HepG2 (cell line): ENCODE data around the gene SRD5A3. TPM values are rescaled to one million over a fixed set of nuclear protein-coding genes. Genes with fewer than 3 reads are reported as not detected.

Experiments
- ATAC-seq: fragments of 200-7000 bp; cut with Tn5 transposase; 3 replicates; pipeline ENCODE4 v1.9.1; 2020; ENCODE audit warnings: mild to moderate bottlenecking, moderate library complexity
- BruUV-seq: library from RNA; stranded (reverse); fragments of 400-500 nt; replicated peaks from 2 replicates; lab custom pipeline; 2021; lab: Mats Ljungman, UMichigan
- CTCF ChIA-PET: fragments of 300-600 bp; formaldehyde crosslinking; extraction: SDS; loops from one replicate; lab custom pipeline; 2021; ENCODE audit warnings: low total read pairs, inconsistent platforms, low intra/inter-chr PET ratio; lab: Yijun Ruan, JAX
- POLR2A ChIA-PET: fragments of 350-600 bp; sonication (Branson Sonifier 250); formaldehyde crosslinking; loops from one replicate; lab custom pipeline; 2020; ENCODE audit warnings: antibody characterized with exemption, inconsistent platforms; lab: Yijun Ruan, JAX
- DNase-seq: peaks from one replicate; pipeline ENCODE4 v3.0.0-alpha.2; 2015; ENCODE audit warnings: low spot score
- FAIRE-seq: peaks from 3 replicates; lab custom pipeline; 2011; peaks lifted over from hg19 to GRCh38; lab: Jason Lieb, UNC
- H2AFZ ChIP-seq: one replicate; pipeline ENCODE4 v1.6.1; 2011; ENCODE audit warnings: low read length, inconsistent platforms
- H3K27ac ChIP-seq: fragments of 300-600 bp; 3 replicates; pipeline ENCODE4 v1.8.0; 2011; ENCODE audit warnings: mixed run types, mild to moderate bottlenecking, mixed read lengths, low read length, inconsistent platforms; ENCODE audit not compliant: insufficient read depth; ENCODE audit errors: extremely low read length
- H3K27me3 ChIP-seq, 2 experiments: fragments of 200-600 bp in 1 of 2; 2 replicates in 1 of 2; 3 replicates in 1 of 2; pipeline versions ENCODE4 v1.6.0 to v1.8.0; 2011; ENCODE audit warnings: low read length in 2 of 2, mild to moderate bottlenecking in 2 of 2, moderate library complexity in 2 of 2, inconsistent platforms in 1 of 2; ENCODE audit not compliant: insufficient read depth in 2 of 2, control insufficient read depth in 1 of 2
- H3K36me3 ChIP-seq, 2 experiments: fragments of 200-600 bp in 1 of 2; replicated peaks in 1 of 2; 2 replicates in 1 of 2; 3 replicates in 1 of 2; pipeline versions ENCODE4 v1.5.1 to v1.8.0; 2011; ENCODE audit warnings: low read length in 2 of 2, inconsistent platforms in 1 of 2; ENCODE audit not compliant: insufficient read depth in 2 of 2, control insufficient read depth in 1 of 2
- H3K4me1 ChIP-seq: 2 replicates; pipeline ENCODE4 v1.5.1; 2012; ENCODE audit warnings: low read length, inconsistent platforms; ENCODE audit not compliant: insufficient read depth
- H3K4me2 ChIP-seq: 2 replicates; pipeline ENCODE4 v1.6.0; 2011; ENCODE audit warnings: low read depth, low read length, inconsistent platforms
- H3K4me3 ChIP-seq, 3 experiments: fragments of 200-600 bp in 1 of 3; sonication (generic), shearing (Covaris generic) in 1 of 3; replicated peaks in 1 of 3; 2 replicates each; pipeline ENCODE4 v1.5.1; 2011 to 2016; ENCODE audit warnings: low read length in 3 of 3, inconsistent platforms in 2 of 3, low read depth in 2 of 3, mild to moderate bottlenecking in 2 of 3, control low read depth in 1 of 3, mixed read lengths in 1 of 3; ENCODE audit not compliant: insufficient read depth in 1 of 3
- H3K79me2 ChIP-seq: one replicate; pipeline ENCODE4 v1.6.1; 2011; ENCODE audit warnings: low read length, inconsistent platforms; ENCODE audit not compliant: insufficient read depth
- H3K9ac ChIP-seq: 2 replicates; pipeline ENCODE4 v1.6.0; 2011; ENCODE audit warnings: mild to moderate bottlenecking, low read depth, low read length, inconsistent platforms; ENCODE audit not compliant: insufficient read depth
- H3K9me3 ChIP-seq: 2 replicates; pipeline ENCODE4 v1.5.1; 2012; ENCODE audit warnings: mild to moderate bottlenecking, low read length
- H4K20me1 ChIP-seq: 2 replicates; pipeline ENCODE4 v1.6.0; 2011; ENCODE audit warnings: inconsistent platforms, mild to moderate bottlenecking, low read length, moderate library complexity; ENCODE audit not compliant: insufficient read depth
- ARID5B ChIP-seq: IDR thresholded peaks from 2 replicates; pipeline ENCODE4 v1.4.0; 2020; ENCODE audit warnings: mild to moderate bottlenecking, missing genetic modification reagents
- FOXA1 ChIP-seq, 2 experiments: fragments of 450-650 bp in 1 of 2; sonication (generic) in 1 of 2; formaldehyde crosslinking in 1 of 2; IDR thresholded peaks; 2 replicates each; pipeline versions ENCODE4 v1.4.0 to v1.6.1; 2016 to 2020; ENCODE audit warnings: missing genetic modification reagents in 1 of 2
- GABPB1 ChIP-seq: IDR thresholded peaks from 2 replicates; pipeline ENCODE4 v1.6.1; 2016; ENCODE audit warnings: mild to moderate bottlenecking, missing genetic modification reagents, moderate library complexity, missing compliant biosample characterization
- HNF4G ChIP-seq, 2 experiments: sonication (generic) in 1 of 2; formaldehyde crosslinking in 1 of 2; IDR thresholded peaks; 2 replicates each; pipeline versions ENCODE4 v1.4.0 to v1.6.1; 2011 to 2020; ENCODE audit warnings: borderline replicate concordance in 2 of 2, low read depth in 2 of 2, mild to moderate bottlenecking in 2 of 2, low read length in 1 of 2, missing genetic modification reagents in 1 of 2, moderate library complexity in 1 of 2
- IRF2 ChIP-seq: IDR thresholded peaks from 2 replicates; pipeline ENCODE4 v1.6.1; 2018; ENCODE audit warnings: missing genetic modification reagents, missing compliant biosample characterization
- TEAD2 ChIP-seq: sonication (generic); formaldehyde crosslinking; IDR thresholded peaks from 2 replicates; pipeline ENCODE4 v1.9.0; 2021; ENCODE audit warnings: missing genetic modification reagents
- ZNF574 ChIP-seq: sonication (generic); formaldehyde crosslinking; IDR thresholded peaks from 2 replicates; pipeline ENCODE4 v1.4.0; 2020; ENCODE audit warnings: missing genetic modification reagents
- ZNF777 ChIP-seq: sonication (generic); formaldehyde crosslinking; IDR thresholded peaks from 2 replicates; pipeline ENCODE4 v1.4.0; 2020; ENCODE audit warnings: missing genetic modification reagents
- WGBS: methylation state at CpG from one replicate; pipeline ENCODE4 v1.1.6; 2017; ENCODE audit warnings: low lambda C conversion rate; 5-methylcytosine and 5-hydroxymethylcytosine counted together
- in situ Hi-C: cut with HindIII; loops from 2 replicates; pipeline ENCODE4 v1.10.0; 2017; ENCODE audit warnings: low pct_unique_long_range_greater_than_20kb; ENCODE audit not compliant: extremely low pct_ligation_motif_present
- intact Hi-C: fragments of 100-400 bp; cut with micrococcal nuclease; formaldehyde crosslinking; loops from one replicate; pipeline ENCODE4 v1.10.0; 2022; ENCODE audit not compliant: unreplicated experiment
- polyA plus RNA-seq, 8 experiments: library from polyadenylated mRNA; depleted of rRNA in 3 of 8; stranded (reverse) in 7 of 8; unstranded in 1 of 8; fragments of >200 nt; fragmentation: Illumina TruSeq in 4 of 8; extraction: Trizol in 4 of 8; gene quantifications; 2 replicates each; pipeline versions ENCODE4 v1.2.1 to v1.2.3, GENCODE V29; 2011 to 2016; ENCODE audit warnings: low read depth in 4 of 8, missing spikeins in 1 of 8, mixed read lengths in 1 of 8; ENCODE audit not compliant: insufficient read depth in 1 of 8
- total RNA-seq, 5 experiments: library from RNA; depleted of rRNA; stranded (reverse); fragments of >200 nt; fragmentation: Illumina TruSeq; extraction: Trizol; gene quantifications; 2 replicates each; pipeline ENCODE4 v1.2.3, GENCODE V29; 2016; ENCODE audit warnings: low read depth in 1 of 5

The SRD5A3 gene
- total and polyA plus RNA-seq, 2 of the 13 experiments (the other 11 are each of a cell fraction or from before 2014, with no cell fraction given), result 12.4 to 18.4 TPM

GRCh38 chr4:55297346-55297745, 48.7 kb upstream of the SRD5A3 start:
- Histone ChIP-seq H3K27me3 (0 out of 5 replicates have a peak, but pooled peaks cover 0 to 4% of the 10 kb centered on the region in 2 experiments), H3K27ac (no peak overlapping the region), H3K4me1 (no peaks in the 10 kb centered on the region), H3K79me2 (no peaks in the 10 kb centered on the region), H3K9ac (no peak overlapping the region)
- no TSS peak for BruUV-seq
- intact Hi-C loops, result no loop called here
- ChIA-PET POLR2A (no interaction called here), CTCF (no interaction called here)
- peak; percentile 20 for DNase-seq
- TF ChIP-seq ZNF777 (CRISPR knock-in tag), result no peak
- no peak for TF ChIP-seq ZNF574
- TF ChIP-seq FOXA1 (IDR thresholded peaks at IDR 0.05), result no peak
- TF ChIP-seq FOXA1 (CRISPR knock-in tag; IDR thresholded peaks at IDR 0.05), result peak; percentile 58
- 0 out of 2 replicates have a peak, but pooled peaks have one; percentile 19 for TF ChIP-seq GABPB1 (CRISPR knock-in tag)
- TF ChIP-seq, all 625 proteins: peak for 2
- WGBS, result 22% methylated on average over 6 of the region's 9 CpGs
- in situ Hi-C loops, result no loop called here
- FAIRE-seq (no peak), ATAC-seq (peak; percentile 79)
- Histone ChIP-seq H3K36me3 (no peaks in the 10 kb centered on the region), H2AFZ (no peak overlapping the region), H3K4me2 (peak overlapping the region; percentile 45), H3K9me3 (0 out of 2 replicates have a peak, but pooled peaks cover 8% of the 10 kb centered on the region), H3K4me3 (peak overlapping the region in 2 of 3 experiments; percentile 22 to 28; a peak in 3 of 6 replicates), H4K20me1 (no peaks in the 10 kb centered on the region)

- no peak overlapping the region for H3K4me2 ChIP-seq
- DNase-seq (no peak), FAIRE-seq (no peak), ATAC-seq (no peak)
- intact Hi-C loops, result no loop called here
- no peak overlapping the region for H3K4me3 ChIP-seq
- no peaks in the 10 kb centered on the region for H3K9me3 ChIP-seq
- CTCF ChIA-PET, result no interaction called here
- no peak overlapping the region for H3K27ac ChIP-seq
- no peaks in the 10 kb centered on the region for H3K36me3 ChIP-seq
- WGBS, result 0% methylated on average over 3 of the region's 3 CpGs
- H3K27me3 ChIP-seq, result no peaks in the 10 kb centered on the region
- BruUV-seq, result no TSS peak
- H3K4me1 ChIP-seq, result no peaks in the 10 kb centered on the region
- H3K9ac ChIP-seq, result no peak overlapping the region
- POLR2A ChIA-PET, result no interaction called here
- no peak overlapping the region for H2AFZ ChIP-seq
- in situ Hi-C loops, result loop anchor here (25.0 kb wide), 1 partner anchor 616 kb away; no protein-coding TSS in a partner anchor
- no peaks in the 10 kb centered on the region for H4K20me1 ChIP-seq
- H3K79me2 ChIP-seq, result no peaks in the 10 kb centered on the region
- TF ChIP-seq HNF4G (IDR thresholded peaks at IDR 0.05; ENCODE audit: borderline replicate concordance, low read depth, low read length) (no peak), HNF4G (CRISPR knock-in tag; IDR thresholded peaks at IDR 0.05; ENCODE audit: borderline replicate concordance, low read depth) (no peak), TEAD2 (CRISPR knock-in tag) (no peak), IRF2 (CRISPR knock-in tag) (no peak), ARID5B (CRISPR knock-in tag) (no peak)
These were observed 42.3 kb upstream of the SRD5A3 start for GRCh38 chr4:55303760-55304165.
